NCI-H2196 treated with DMSO at 0.1 percent for 48 hours (cell line): ENCODE measurements around the gene NAALADL2.
"Not testable (repeated sequence)": the region's sequence is repeated elsewhere in the genome, so short reads cannot be mapped to it uniquely, and the experiment has no call there.

Experiments
- DNase-seq: peaks from one replicate; lab custom pipeline; 2025; ENCODE audit not compliant: unreplicated experiment; lab: John Stamatoyannopoulos, UW

NAALADL2 gene

DNA sequence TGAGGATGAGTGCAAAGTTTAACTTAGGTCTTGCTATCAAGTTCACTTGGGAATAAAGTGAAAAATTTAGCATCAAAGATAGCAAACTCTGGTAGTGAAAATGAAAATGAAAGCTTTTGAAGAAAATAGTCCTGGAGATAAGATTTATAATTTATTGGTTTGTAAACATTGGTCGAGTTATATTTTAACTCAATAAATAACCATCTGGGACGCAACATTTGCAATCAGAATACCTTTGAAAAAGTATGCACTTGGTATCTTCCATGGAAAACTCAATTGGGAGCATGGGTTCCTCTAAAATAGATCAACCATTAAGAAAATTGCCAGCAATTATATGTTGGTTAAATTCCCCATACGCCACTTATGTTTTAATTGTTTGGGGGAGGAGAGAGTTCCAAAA is 209.5 kb downstream of the NAALADL2 start:
- DNase-seq: no peak

DNA sequence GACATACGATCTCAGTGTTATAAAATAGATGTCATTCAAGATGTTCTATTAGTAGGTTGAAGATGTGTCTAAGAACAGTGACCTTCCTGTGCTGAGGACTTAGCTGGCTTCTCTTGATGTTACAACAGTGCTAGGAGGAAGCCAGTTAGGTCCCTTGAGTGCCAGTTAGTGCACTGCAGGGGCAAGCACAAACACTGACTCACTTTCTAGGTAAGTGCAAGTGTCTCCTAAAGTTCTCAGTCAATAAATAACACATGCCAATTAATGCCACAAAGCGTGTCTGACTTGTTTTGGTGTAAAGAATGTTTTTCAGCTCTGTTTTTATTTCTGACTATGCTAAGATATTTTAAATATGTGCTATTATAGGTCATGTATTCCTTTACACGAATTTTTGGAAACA is 211.8 kb downstream of the NAALADL2 start:
- DNase-seq: no peak

DNA sequence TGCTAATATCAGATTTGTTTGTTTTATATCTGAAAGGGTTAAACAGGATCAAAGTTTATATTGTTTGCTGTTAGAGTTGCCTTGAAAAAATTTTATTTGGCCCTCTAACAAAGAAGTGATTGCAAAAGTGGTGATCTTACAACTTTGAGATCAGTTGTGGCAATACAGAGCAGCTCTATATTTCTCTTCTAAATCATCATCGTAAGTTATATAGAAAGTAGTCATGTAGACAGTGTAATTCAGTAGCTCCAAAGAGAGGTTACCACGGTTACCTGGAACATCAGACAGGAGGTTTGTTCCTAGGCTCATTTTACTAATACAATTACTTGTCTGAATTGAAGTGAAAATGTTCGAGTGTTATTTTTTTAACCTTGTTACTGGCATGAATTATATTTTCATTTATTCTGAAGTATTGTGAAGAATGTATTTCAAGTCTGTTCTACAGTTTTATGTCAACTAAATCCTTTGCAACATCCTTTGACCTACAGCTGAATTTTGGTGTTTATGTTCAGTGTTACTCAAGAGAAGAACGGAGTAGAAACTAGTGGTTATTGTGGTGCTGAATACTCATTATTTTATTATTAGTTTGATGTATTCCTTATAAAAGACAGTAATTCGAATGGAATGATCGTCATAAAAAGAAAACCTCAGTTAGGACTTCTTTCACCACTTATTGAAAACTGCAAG is 214.2 kb downstream of the NAALADL2 start:
- no peak for DNase-seq

DNA sequence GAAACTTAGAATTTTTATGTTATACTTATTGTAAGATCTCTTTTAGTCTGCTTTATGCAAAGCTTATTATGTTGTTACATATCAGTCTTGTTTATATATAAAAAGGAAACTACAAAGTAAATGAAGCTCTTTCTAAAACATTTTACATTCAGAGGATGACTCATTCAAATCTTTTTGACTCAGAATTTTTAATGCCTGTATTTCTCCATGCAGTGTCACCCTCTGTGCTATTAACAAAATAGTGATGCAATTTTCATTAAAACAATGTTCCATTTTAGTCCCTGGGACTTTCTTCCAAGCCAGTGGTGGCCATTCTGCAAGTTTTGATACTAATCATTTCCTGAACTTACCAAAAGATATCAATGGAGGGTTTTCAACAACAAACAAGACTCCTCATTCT is 216.1 kb downstream of the NAALADL2 start:
- no peak for DNase-seq

DNA sequence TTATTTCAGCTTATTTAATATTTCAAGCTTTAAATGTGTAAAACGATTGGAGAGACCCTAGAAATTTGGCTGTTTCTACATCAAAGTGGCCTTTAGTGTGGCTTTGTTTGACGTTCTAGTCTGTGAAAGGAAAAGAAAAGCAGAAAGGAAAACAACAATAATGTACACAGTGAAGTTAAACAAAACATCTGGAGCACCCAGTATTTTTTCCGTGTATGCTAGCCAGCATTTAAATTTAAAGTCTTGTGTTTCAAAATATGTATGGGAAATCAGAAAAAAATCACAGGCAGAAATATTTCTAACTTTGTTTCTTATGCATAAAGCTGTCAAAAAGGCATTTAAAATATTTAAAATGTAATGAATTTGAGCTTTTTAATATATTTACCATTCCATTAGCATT is 218.1 kb downstream of the NAALADL2 start:
- no peak for DNase-seq

DNA sequence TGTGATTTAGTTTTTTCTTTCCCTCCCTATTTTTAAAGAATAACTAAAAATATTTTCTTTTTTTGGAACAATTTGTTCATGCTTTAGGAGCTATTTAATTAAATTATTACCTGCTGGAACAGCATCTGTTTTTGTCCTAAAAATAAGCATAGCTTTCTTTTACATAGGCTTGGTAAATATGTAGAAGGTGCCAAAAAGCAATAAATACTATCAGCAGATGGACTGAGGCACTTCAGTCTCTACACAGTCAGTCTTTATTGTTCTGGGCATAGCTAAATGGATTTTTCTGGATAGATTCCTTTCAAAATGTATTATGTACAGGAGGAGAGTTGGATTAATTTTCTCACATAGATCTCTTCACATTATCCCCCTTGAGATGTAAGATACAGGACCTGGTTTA is 223.5 kb downstream of the NAALADL2 start:
- no peak for DNase-seq

DNA sequence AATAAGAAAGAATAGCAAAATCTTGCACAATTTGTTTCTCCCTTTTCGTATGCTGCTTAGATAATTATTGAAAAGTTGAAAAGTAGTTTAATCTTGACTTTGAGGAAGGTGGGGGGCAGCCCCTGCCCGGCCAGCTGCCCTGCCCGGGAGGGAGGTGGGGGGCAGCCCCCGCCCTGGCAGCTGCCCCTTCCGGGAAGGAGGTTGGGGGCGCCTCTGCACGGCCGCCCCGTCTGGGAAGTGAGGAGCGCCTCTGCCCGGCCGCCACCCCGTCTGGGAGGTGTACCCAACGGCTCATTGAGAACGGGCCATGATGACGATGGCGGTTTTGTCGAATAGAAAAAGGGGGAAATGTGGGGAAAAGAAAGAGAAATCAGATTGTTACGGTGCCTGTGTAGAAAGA is 228.0 kb downstream of the NAALADL2 start:
- DNase-seq: not testable (repeated sequence)

GRCh38 chr3:175088766-175089380 is 229.7 kb downstream of the NAALADL2 start:
- DNase-seq: no peak

GRCh38 chr3:175091426-175092114 is 232.4 kb downstream of the NAALADL2 start:
- DNase-seq: no peak

- no peak for DNase-seq
Measured at GRCh38 chr3:175093748-175094147, 234.6 kb downstream of the NAALADL2 start.

DNA sequence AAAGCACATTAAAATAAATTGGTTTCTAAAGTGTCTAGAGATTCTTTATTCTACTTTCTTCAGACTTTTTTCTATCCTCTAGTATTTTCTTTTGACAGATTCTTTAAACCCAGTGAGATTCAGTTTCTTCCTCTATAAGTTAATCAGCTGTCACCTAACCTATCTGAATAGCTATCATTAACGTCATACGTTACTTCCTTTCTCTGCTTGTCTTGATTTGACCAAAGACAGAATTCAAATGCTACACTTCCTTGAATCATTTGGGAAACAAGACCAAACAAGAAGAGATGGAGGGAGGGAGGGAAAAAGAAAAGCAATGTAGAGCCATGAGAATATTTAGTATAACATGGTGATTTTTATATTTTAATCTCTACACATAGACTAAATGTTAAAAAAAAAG is 235.2 kb downstream of the NAALADL2 start:
- DNase-seq: no peak

- no peak for DNase-seq
Measured at GRCh38 chr3:175098644-175099043, 239.5 kb downstream of the NAALADL2 start.

DNA sequence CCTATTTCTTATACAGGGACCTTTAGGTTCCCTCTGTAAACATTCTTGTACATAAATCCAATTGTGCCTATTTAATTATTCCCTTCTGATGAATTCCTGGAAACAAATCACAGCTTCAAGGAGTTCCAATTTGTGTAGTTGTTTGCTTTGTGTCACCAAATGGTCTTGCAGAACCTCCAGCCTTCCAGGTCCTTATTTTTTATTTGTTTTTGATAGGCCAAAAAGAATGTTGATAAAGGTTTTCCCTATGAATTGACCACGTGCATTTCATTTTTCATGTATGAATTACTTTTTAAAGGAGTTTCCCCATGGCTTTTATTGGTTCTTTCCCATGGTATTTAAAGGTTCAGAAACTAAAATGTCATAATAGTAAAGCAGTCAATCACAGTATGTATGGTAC is 243.0 kb downstream of the NAALADL2 start:
- DNase-seq: no peak

GRCh38 chr3:175103298-175103697 is 244.2 kb downstream of the NAALADL2 start:
- no peak for DNase-seq

DNA sequence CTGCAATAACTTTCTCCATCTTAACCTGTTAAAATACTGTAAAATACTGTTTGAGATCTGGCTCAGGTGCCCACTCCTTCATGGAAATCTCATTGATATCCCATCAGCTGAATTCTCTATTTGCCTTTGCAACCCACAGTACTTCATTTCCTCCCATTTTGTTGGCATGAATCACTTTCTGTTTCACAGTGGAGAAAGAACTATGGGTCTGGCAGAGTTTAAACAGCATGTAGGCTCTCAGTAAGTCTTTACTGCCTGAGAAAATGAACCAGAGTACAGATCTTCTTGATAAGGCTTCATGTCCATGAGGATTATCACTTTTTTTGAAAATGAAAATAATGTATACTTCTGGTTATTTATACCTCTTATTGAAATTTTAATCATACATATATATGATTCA is 245.9 kb downstream of the NAALADL2 start:
- no peak for DNase-seq

DNA sequence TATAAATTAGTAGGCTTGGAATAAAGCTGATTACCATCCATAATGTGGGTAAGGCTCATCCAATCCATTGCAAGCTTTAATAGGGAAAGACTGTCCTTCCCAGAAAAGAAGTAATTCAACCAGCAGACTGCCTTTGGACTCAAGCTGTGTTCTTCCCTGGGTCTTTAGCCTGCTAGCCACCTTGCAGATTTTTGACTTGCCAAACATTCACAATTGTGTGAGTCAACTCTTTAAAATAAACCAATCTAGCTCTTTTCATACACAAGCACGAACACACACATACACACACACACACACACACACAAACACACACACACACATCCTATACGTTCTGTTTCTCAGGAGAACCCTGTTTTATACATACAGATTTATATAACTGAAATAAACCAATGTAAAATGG is 248.1 kb downstream of the NAALADL2 start:
- DNase-seq: no peak

- DNase-seq: no peak
Measured at GRCh38 chr3:175107995-175108394, 248.9 kb downstream of the NAALADL2 start.

DNA sequence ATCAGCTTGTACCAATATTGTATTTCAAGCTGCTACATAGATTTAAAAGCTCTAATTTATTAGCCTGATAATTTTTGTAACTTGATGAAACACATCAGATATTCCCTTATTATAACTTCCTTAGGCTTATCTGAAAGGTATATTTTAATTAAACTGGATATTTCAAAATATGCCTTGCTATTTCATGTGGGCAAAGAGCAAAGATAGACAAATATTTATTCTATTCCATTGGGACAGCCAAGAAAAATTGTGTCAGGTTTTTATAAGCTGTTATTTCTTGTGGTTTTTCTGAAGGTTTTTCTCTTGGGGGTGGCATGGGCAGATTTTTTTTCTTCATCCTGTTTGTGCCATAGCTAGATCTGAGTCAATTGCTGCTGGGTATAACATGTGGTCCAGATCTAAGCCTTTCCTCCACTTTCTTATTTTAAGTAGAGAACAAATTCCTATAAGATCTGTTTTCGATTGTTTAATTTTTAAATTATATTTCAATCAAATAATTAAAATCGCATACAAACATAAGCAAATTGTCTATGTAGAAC is 249.5 kb downstream of the NAALADL2 start:
- no peak for DNase-seq

- DNase-seq: peak; percentile 21
Measured at GRCh38 chr3:175111036-175111435, 251.9 kb downstream of the NAALADL2 start.

GRCh38 chr3:175118382-175118941 is 259.3 kb downstream of the NAALADL2 start:
- no peak for DNase-seq

DNA sequence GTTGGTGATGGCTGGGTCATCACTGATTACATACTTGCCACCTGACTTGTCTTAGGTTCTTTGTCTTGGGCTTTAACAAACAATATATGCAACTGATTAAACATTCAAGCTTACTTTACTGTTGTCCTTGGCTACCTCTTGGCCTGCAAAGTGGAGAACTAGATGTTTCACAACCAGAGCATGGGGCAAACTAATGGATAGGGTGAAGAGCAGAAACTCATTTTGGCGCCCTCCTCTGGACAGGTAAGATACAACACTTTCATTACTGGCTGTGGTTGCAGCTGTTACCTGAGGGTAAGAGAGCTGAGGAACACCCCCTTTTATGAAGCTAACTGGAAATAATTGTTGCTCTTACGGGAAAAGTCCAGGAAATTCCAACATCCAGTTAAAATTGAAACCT is 262.1 kb downstream of the NAALADL2 start:
- no peak for DNase-seq
